Measurements from ENCODE around the gene AP5S1. TPM values are rescaled to one million over a fixed set of nuclear protein-coding genes. Genes with fewer than 3 reads are reported as not detected.
A peak's percentile ranks its signal among the peaks of the same experiment; 100 is the strongest.

The AP5S1 gene
- total and polyA plus RNA-seq, 9 of the 15 experiments (the other 6 are each of a cell fraction or from before 2014, with no cell fraction given) = 2.6 to 8.8 (median 4.4) TPM

DNA sequence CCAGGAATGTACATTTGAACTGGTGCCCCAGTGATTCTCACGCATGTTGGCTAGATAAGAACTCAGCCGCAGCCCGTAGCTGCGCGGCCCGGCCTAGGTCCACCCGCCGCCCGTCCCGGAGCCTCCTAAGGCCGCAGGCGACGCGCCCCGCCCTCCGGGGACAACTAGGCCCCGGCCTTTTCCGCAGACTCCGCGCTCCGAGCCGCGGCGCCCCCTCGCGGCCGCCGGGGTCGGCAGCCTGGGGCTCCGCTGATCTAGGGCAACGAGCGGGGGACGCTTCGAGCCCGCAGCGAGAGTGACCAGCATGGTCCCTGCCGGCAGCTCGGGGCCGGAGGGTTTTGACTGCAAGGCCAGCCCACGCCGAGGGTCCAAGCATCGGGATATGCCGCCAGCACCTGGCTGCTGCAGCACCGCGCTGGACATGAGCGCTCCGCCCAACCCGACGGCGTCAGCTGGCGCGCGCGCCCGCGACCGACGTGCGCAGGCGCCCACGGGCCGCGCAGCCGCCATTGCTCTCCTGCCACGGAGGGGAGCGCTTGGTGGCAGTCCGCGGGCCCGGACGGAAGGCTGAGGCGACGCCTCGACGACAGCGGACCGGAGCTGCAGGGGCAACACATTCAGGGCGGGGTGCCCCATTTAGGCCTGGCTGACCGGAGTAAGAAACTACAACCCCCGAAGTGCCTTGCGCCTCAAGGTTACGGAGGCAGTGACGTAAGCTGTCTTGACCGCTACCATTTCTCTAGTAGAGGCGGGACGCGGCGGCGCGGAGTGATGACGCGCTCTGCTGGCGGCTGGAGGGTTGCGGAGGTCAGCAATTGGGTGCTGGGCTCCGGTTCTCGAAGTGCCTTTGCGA, at the start of gene AP5S1 (continued):
- TF ChIP-seq, protein P1, sequence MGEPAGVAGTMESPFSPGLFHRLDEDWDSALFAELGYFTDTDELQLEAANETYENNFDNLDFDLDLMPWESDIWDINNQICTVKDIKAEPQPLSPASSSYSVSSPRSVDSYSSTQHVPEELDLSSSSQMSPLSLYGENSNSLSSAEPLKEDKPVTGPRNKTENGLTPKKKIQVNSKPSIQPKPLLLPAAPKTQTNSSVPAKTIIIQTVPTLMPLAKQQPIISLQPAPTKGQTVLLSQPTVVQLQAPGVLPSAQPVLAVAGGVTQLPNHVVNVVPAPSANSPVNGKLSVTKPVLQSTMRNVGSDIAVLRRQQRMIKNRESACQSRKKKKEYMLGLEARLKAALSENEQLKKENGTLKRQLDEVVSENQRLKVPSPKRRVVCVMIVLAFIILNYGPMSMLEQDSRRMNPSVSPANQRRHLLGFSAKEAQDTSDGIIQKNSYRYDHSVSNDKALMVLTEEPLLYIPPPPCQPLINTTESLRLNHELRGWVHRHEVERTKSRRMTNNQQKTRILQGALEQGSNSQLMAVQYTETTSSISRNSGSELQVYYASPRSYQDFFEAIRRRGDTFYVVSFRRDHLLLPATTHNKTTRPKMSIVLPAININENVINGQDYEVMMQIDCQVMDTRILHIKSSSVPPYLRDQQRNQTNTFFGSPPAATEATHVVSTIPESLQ (CRISPR knock-in tag; IDR thresholded peaks at IDR 0.05) = peak; percentile 92; the same call in 1 of the 2 replicates
- TF ChIP-seq, protein P2, sequence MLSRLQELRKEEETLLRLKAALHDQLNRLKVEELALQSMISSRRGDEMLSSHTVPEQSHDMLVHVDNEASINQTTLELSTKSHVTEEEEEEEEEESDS (CRISPR knock-in tag; IDR thresholded peaks at IDR 0.05) = no peak
- TF ChIP-seq, protein P3, sequence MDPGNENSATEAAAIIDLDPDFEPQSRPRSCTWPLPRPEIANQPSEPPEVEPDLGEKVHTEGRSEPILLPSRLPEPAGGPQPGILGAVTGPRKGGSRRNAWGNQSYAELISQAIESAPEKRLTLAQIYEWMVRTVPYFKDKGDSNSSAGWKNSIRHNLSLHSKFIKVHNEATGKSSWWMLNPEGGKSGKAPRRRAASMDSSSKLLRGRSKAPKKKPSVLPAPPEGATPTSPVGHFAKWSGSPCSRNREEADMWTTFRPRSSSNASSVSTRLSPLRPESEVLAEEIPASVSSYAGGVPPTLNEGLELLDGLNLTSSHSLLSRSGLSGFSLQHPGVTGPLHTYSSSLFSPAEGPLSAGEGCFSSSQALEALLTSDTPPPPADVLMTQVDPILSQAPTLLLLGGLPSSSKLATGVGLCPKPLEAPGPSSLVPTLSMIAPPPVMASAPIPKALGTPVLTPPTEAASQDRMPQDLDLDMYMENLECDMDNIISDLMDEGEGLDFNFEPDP (CRISPR knock-in tag; IDR thresholded peaks at IDR 0.05) = no peak
- TF ChIP-seq CLOCK (CRISPR knock-in tag; IDR thresholded peaks at IDR 0.05; ENCODE audit: borderline replicate concordance) = 0 out of 2 replicates have a peak, but pooled peaks have one; percentile 58
- peak; percentile 78 for TF ChIP-seq POLR2A (conservative IDR thresholded peaks at IDR 0.05)
- TF ChIP-seq BDP1 (IDR thresholded peaks at IDR 0.05; ENCODE audit: insufficient read depth, insufficient read length) = no peak
- 0 out of 2 replicates have a peak, but pooled peaks have one; percentile 55 for TF ChIP-seq GATAD2B (IDR thresholded peaks at IDR 0.05; ENCODE audit: borderline replicate concordance)
- TF ChIP-seq, protein P4, sequence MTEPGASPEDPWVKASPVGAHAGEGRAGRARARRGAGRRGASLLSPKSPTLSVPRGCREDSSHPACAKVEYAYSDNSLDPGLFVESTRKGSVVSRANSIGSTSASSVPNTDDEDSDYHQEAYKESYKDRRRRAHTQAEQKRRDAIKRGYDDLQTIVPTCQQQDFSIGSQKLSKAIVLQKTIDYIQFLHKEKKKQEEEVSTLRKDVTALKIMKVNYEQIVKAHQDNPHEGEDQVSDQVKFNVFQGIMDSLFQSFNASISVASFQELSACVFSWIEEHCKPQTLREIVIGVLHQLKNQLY (CRISPR knock-in tag; conservative IDR thresholded peaks at IDR 0.05) = 0 out of 4 replicates have a peak, but pooled peaks of 1 of the 2 experiments have one; percentile 31
- TF ChIP-seq PHF20 (IDR thresholded peaks at IDR 0.05; ENCODE audit: partially characterized antibody) = peak; percentile 51
- TF ChIP-seq DACH1 (IDR thresholded peaks at IDR 0.05; ENCODE audit: partially characterized antibody) = peak; percentile 53
- 0 out of 2 replicates have a peak, but pooled peaks have one; percentile 32 for TF ChIP-seq FOSL1 (tag; conservative IDR thresholded peaks at IDR 0.05)
- TF ChIP-seq TBP (optimal IDR thresholded peaks at IDR 0.05; ENCODE audit: low read depth, low read length) = peak; percentile 65
- TF ChIP-seq RBBP5 (IDR thresholded peaks at IDR 0.05; ENCODE audit: borderline replicate concordance, insufficient read depth, low read length, poor library complexity, severe bottlenecking) = peak; percentile 98
- peak; percentile 10 to 37 for TF ChIP-seq E2F6 (IDR thresholded peaks at IDR 0.05; ENCODE audit: borderline replicate concordance in 1 of 2, extremely low read depth in 1 of 2, insufficient read depth in 1 of 2, insufficient read length in 1 of 2, low read depth in 1 of 2, low read length in 1 of 2, poor library complexity in 1 of 2, severe bottlenecking in 1 of 2)
- peak; percentile 39; the same call in 1 of the 2 replicates for TF ChIP-seq ZNF311 (CRISPR knock-in tag; IDR thresholded peaks at IDR 0.05)
- peak; percentile 69 for TF ChIP-seq HNRNPLL (IDR thresholded peaks at IDR 0.05; ENCODE audit: low read depth, low read length, poor library complexity, severe bottlenecking)
- TF ChIP-seq ZNF584 (CRISPR knock-in tag; IDR thresholded peaks at IDR 0.05; ENCODE audit: low read depth) = peak; percentile 77; the same call in 1 of the 2 replicates

Measured in K562 (cell line).